Inflammatory macrophage (primary cell): Measurements from ENCODE around the gene LRRC61.

Source experiments
- DNase-seq, 2 donors: peaks; one replicate each; pipeline ENCODE4 v3.0.0-alpha.2; 2020 to 2022

Gene LRRC61

DNA sequence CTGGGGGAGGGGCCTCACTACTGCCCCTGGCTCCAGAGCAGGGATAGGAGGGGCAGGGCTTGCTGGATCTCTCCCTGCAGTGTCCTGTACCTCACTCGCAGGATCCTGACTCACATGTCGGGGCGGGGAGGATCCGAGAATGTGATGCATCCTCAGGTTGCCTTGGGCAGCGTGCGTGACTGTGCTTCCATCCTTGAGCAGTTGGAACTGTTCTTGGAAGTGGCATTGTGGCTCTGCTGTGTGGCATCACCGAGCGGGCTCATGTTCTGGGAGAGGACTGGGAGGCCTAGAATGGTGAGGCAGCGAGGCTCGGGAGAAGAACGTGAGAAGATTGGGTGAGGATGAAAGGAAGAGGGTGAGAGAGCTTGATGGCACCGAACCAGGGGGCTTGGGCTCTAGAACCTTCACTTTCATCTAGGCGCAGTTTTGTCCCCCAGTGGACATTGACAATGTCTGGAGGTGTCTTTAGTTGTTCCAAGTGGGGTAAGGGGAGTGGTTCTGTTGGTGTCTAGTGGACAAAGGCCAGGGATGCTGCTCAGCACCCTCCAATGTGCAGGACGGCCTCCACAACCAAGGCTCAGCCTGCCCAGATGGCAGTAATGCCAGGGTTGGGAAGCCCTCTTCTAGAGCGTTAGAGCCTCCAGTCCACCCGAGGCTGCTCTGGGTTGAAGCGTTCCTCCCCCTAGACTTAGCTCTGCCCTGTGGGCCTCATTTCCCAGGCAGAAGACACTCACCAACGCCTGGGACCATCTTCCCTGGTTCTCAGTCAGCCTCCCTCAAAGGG lies 9.9 kb downstream of the LRRC61 start:
- no peak for DNase-seq

- no peak for DNase-seq
Measured at GRCh38 chr7:150333659-150334058, 10.5 kb downstream of the LRRC61 start.

GRCh38 chr7:150334108-150334507 lies 11.0 kb downstream of the LRRC61 start:
- DNase-seq, result no peak

GRCh38 chr7:150335108-150335773 lies 12.1 kb downstream of the LRRC61 start:
- no peak for DNase-seq

DNA sequence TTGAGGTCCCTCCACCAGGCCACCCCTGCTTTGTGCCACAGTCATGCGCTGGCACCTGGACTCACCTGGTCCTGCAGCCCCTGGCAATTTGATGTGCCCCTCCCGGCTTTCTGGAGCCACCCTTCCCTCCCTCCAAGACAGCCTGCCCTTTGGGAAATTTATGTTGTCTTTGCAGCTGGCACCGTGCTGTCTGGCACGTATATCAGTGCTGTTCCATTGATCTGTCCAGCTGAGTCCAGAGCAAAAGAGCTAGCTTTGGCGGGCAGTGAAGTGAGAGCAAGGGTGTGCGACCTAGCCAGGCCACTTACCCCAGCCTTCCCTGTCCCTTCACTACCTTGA lies 12.6 kb downstream of the LRRC61 start:
- no peak for DNase-seq

- DNase-seq, result no peak
Measured at GRCh38 chr7:150336746-150337145, 13.6 kb downstream of the LRRC61 start.

DNA sequence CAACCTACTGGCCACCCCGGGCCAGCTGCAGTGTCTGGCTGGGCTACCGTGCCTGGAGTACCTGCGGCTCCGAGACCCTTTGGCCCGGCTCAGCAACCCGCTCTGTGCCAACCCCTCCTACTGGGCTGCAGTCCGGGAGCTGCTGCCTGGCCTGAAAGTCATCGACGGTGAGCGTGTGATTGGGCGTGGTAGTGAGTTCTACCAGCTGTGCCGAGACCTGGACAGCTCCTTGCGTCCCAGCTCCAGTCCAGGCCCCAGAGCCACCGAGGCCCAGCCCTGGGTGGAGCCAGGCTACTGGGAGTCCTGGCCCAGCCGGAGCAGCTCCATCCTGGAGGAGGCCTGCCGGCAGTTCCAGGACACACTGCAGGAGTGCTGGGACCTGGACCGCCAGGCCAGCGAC lies 14.0 kb downstream of the LRRC61 start:
- no peak for DNase-seq

DNA sequence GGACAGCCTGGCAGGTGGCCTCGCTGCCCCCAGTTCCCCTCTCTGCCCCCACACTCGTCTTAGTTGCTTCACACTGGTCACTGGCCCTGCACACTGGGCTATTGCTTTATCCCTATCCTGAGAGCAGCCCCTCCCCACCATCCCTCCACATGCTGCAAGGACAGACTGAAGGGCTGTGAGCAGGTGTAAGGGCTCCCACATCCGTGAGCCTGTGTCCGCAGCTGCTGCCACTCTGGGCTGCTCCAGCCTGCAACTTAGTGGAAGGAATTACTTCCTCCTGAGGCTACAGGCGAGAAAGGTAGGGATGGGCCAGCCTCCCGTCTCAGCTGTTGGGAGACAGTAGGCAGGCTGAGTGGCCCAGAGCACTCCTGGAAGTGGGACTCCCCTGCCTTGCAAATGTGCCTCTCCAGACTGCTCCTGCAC lies 14.5 kb downstream of the LRRC61 start:
- no peak for DNase-seq

DNA sequence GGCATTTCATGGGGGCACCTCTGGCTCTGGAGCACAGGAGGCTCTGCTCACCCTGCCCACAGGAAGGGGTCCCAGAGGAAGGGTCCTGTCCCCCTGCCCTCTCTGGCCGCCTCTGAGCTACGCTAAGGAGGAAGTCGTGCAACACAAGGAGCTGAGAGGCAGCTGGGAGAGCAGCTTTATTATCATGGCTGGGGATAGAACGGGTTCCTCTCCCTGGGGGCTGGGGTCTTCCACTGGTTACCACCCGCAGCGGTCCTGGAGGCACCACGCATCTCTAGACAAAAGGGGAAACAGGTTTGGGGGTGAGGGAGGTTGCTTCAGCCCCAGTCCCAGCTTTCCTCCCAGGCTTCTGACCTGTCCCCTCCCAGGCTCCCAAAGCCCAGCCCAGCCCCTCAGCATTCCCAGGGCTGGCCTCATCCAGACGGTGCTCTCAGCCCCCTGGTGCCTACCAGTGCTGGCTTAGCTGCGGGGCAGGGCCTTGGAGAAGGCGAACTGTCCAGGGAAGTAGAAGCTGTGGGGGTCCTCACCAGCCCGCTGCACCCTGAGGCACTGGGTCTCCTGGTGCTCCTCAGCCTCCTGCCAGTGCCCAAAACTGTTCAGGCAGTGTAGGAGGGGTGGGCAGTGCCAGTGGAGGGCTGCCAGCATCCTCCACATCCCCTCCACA lies 15.1 kb downstream of the LRRC61 start:
- no peak for DNase-seq

DNA sequence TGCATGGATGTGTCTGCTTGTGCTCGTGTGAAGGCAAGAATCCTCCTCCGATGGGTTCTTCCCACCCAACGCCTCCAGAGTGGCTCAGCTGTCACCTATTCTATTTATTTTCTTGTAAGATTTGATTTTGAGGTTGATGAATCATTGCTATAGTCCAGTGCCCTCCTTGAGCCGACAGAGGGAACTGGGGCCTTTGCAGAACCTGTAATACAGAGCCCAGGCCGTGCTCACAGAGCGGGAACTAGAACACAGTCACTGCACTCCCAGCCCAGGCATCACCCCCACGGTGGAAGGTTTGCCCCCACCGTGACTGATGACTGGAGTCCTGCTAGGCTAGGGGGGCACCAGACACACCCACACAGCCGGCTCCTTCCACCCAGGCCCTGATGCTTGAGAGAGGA lies 16.3 kb downstream of the LRRC61 start:
- peak in 1 of 2 donors; percentile 10 for DNase-seq

- DNase-seq, result peak in 1 of 2 donors; percentile 20
Measured at GRCh38 chr7:150340024-150340749, 17.0 kb downstream of the LRRC61 start.

GRCh38 chr7:150340875-150341262 lies 17.7 kb downstream of the LRRC61 start:
- DNase-seq, result no peak

- no peak for DNase-seq
Measured at GRCh38 chr7:150341263-150342120, 18.3 kb downstream of the LRRC61 start, which contains the start of gene RARRES2. TSS of gene RARRES2 (minus strand) at chr7:150341629. CDS start at chr7:150340609, 1,020 bp downstream.

GRCh38 chr7:150342121-150342408 lies 18.9 kb downstream of the LRRC61 start:
- no peak for DNase-seq

GRCh38 chr7:150343225-150343624 lies 20.1 kb downstream of the LRRC61 start:
- DNase-seq, result no peak

DNA sequence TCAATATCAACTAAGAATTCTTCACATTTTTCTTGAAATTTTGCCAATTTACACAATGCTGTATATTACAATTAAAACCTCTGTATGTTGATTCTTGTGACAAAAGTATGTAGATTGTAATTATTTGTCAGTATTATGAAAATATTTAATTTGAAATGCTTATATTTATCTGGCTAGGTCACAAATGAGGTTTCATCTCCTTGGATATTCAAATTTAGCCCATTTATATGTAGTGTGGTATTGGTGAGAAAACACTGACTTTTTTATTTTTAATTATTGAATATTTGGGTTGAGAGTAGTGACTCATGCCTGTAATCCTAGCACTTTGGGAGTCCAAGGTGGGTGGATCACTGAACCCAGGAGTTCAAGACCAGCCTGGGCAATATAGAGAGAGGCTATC lies 21.1 kb downstream of the LRRC61 start:
- DNase-seq, result no peak

DNA sequence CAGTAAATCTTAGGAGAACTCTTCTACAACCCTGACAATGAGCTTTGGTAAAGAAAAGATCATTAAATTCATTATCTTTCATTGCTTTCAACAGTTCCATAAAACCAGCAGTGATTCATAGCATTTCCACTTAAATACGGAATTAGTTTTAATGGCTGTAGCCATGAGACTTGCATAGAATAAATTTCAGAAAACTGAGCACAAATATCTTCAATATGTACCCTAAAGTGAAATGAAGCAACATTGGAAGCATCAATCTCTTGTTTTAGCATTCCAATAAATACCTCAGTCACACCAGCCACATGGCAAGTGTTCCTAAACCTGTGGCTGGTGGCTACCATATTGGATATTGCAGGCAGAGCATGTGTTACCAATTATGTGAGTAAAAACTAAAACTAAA lies 21.9 kb downstream of the LRRC61 start:
- DNase-seq, result no peak

DNA sequence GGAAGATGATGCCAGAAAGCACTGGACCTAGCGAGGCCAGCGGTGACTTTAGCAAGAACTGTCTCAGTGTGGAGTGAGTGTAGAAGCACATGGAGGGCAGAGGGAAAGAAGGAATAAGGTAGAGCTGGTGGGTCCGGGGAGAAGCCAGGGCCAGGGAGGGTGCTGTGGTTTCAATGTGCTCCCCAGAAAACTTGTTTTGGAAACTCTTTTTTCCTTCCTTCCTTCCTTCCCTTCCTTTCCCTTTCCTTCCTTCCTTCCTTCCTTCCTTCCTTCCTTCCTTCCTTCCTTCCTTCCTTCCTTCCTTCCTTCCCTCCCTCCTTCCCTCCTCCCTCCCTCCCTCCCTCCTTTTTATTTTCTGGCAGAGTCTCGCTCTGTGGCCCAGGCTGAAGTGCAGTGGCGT lies 23.8 kb downstream of the LRRC61 start:
- DNase-seq, result no peak

- peak; percentile 16 to 30 for DNase-seq
Measured at GRCh38 chr7:150351587-150352194, 28.5 kb downstream of the LRRC61 start.

DNA sequence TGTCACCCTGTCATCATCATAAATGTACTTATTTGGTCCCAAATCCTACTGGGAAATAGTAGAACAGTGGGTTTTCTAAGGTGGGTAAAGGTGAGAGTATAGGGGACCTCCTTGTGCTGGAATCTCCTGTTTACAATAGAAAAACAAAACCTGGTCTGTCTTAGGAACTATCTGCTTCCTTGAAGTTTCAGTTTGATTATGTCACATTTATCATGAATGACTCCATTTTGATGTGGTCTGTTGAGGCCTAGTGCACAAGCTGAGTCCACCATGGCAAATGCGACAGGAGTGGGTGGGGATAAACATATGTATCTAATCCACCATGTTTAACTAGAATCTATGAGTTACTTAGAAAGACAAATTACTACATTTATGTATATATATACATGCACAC lies 32.5 kb downstream of the LRRC61 start:
- no peak for DNase-seq

GRCh38 chr7:150356265-150356897 lies 33.2 kb downstream of the LRRC61 start:
- DNase-seq, result peak; percentile 24 to 45
